Measurements from ENCODE around the gene METTL6. TPM values are rescaled to one million over a fixed set of nuclear protein-coding genes. Genes with fewer than 3 reads are reported as not detected.

The METTL6 gene
- total RNA-seq, 3 donors from 2014 or later (not counting 1 experiment from before 2014, with no cell fraction given), result 9.8 to 13.3 (median 11.8) TPM

DNA sequence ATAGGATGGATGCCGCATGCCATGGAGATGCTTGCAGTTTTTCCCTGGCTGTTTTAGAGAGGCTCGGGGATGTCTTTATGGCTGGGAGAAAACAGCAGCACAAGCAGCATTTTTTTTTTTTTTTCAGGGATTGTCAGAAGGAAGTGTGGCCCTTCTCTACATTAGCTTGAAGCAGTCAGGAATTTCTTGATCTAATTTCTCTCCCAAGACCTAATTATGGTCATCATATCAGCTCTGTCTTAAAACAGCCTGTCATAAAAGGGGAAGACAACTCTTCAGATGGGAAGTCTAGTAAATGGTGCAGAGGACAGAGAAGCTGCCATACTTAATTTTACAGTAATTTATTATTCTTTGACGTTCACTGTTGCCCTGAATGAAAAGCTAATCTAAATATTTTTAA, 44.5 kb upstream of the METTL6 start:
- Mint-ChIP-seq H3K27ac (no peak overlapping the region), H3K27me3 (ENCODE audit: low read depth in 2 of 2) (no peaks in the 10 kb centered on the region), H3K4me3 (no peak overlapping the region), H3K9me3 (no peaks in the 10 kb centered on the region), H3K4me1 (peaks cover 25% of the 10 kb centered on the region in 2 donors), H3K36me3 (no peaks in the 10 kb centered on the region)
- no peak overlapping the region for H3K27ac ChIP-seq (ENCODE audit: low read length)
- no peak for ATAC-seq
- peaks cover 3% of the 10 kb centered on the region for H3K36me3 ChIP-seq (ENCODE audit: control insufficient read depth, insufficient read depth, low read length)
- TF ChIP-seq, protein P1, sequence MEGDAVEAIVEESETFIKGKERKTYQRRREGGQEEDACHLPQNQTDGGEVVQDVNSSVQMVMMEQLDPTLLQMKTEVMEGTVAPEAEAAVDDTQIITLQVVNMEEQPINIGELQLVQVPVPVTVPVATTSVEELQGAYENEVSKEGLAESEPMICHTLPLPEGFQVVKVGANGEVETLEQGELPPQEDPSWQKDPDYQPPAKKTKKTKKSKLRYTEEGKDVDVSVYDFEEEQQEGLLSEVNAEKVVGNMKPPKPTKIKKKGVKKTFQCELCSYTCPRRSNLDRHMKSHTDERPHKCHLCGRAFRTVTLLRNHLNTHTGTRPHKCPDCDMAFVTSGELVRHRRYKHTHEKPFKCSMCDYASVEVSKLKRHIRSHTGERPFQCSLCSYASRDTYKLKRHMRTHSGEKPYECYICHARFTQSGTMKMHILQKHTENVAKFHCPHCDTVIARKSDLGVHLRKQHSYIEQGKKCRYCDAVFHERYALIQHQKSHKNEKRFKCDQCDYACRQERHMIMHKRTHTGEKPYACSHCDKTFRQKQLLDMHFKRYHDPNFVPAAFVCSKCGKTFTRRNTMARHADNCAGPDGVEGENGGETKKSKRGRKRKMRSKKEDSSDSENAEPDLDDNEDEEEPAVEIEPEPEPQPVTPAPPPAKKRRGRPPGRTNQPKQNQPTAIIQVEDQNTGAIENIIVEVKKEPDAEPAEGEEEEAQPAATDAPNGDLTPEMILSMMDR (IDR thresholded peaks at IDR 0.05), result no peak
- H3K4me1 ChIP-seq (ENCODE audit: control insufficient read depth, insufficient read depth, low read length), result peaks cover 21% of the 10 kb centered on the region
- WGBS (ENCODE audit: insufficient coverage), result 100% methylated on average over 2 of the region's 3 CpGs
- no peak overlapping the region for H3K4me3 ChIP-seq (ENCODE audit: low read length)
- no peak for DNase-seq
- H3K27me3 ChIP-seq (ENCODE audit: control insufficient read depth, insufficient read depth, low read length), result no peaks in the 10 kb centered on the region
- no peaks in the 10 kb centered on the region for H3K9me3 ChIP-seq (ENCODE audit: control insufficient read depth, insufficient read depth, low read length)
- intact Hi-C loops (cut with micrococcal nuclease), result no loop called here

DNA sequence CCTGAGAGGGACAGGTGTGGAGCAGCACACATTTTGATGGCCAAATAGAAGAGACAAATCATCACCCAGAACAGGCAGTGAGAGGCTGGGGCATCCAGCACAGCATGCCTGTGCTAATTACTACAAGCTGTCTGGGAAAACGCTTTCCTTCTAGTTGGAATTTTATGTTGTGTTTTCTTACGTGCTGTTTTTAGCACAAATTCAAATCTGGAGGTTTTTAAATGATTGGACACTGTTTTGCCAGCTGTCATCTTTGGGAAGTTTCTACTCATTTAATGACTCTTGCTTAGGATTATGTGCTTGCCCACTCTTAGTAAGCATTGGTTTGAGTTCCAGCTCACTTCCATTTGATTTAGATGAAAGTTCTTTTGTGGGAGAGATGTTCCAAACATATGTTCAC, 43.5 kb upstream of the METTL6 start:
- WGBS (ENCODE audit: insufficient coverage), result 91% methylated on average over 2 of the region's 2 CpGs
- Mint-ChIP-seq H3K4me3 (no peak overlapping the region), H3K36me3 (no peaks in the 10 kb centered on the region), H3K9me3 (no peaks in the 10 kb centered on the region), H3K4me1 (peaks cover 35% of the 10 kb centered on the region in 2 donors), H3K27me3 (ENCODE audit: low read depth in 2 of 2) (no peaks in the 10 kb centered on the region), H3K27ac (peak overlapping the region in 1 of 2 donors; percentile 20)
- Histone ChIP-seq H3K4me1 (ENCODE audit: control insufficient read depth, insufficient read depth, low read length) (peaks cover 30% of the 10 kb centered on the region), H3K4me3 (ENCODE audit: low read length) (no peak overlapping the region), H3K9me3 (ENCODE audit: control insufficient read depth, insufficient read depth, low read length) (no peaks in the 10 kb centered on the region), H3K36me3 (ENCODE audit: control insufficient read depth, insufficient read depth, low read length) (peaks cover 3% of the 10 kb centered on the region), H3K27ac (ENCODE audit: low read length) (no peak overlapping the region), H3K27me3 (ENCODE audit: control insufficient read depth, insufficient read depth, low read length) (no peaks in the 10 kb centered on the region)
- intact Hi-C loops (cut with micrococcal nuclease), result no loop called here
- ATAC-seq, result no peak
- TF ChIP-seq, protein P1 (IDR thresholded peaks at IDR 0.05), result no peak
- DNase-seq, result no peak

DNA sequence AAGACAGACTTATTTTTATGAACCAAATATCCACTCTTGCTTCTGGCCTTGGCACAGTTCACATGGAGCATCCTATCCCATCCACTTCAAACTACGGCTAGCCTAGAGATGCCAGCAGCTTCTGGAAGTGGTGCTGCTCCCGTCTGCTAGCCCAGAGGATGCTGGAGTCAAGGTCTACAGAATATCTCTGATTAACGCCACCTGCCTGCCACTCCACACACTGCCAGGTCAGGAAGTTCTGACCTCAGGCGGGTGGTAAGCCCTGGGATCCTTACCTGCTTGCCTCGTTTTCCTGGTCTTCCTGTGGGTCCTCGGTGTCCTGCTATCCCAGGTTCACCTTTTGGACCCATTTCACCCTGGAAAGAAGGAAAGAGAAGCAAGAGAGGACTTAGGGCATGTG, 42.9 kb upstream of the METTL6 start:
- Histone ChIP-seq H3K4me3 (ENCODE audit: low read length) (no peak overlapping the region), H3K4me1 (ENCODE audit: control insufficient read depth, insufficient read depth, low read length) (peaks cover 30% of the 10 kb centered on the region), H3K36me3 (ENCODE audit: control insufficient read depth, insufficient read depth, low read length) (peaks cover 3% of the 10 kb centered on the region), H3K27me3 (ENCODE audit: control insufficient read depth, insufficient read depth, low read length) (no peaks in the 10 kb centered on the region), H3K27ac (ENCODE audit: low read length) (no peak overlapping the region), H3K9me3 (ENCODE audit: control insufficient read depth, insufficient read depth, low read length) (no peaks in the 10 kb centered on the region)
- 89% methylated on average over 6 of the region's 6 CpGs for WGBS (ENCODE audit: insufficient coverage)
- Mint-ChIP-seq H3K4me3 (no peak overlapping the region), H3K4me1 (peaks cover 35 to 37% of the 10 kb centered on the region in 2 donors), H3K27ac (no peak overlapping the region), H3K9me3 (no peaks in the 10 kb centered on the region), H3K36me3 (no peaks in the 10 kb centered on the region), H3K27me3 (ENCODE audit: low read depth in 2 of 2) (no peaks in the 10 kb centered on the region)
- ATAC-seq (no peak), DNase-seq (no peak)
- intact Hi-C loops (cut with micrococcal nuclease), result no loop called here
- TF ChIP-seq, protein P1 (IDR thresholded peaks at IDR 0.05), result no peak
